ENCODE data around the gene TNS2.
A peak's percentile ranks its signal among the peaks of the same experiment; 100 is the strongest.

The TNS2 gene

DNA sequence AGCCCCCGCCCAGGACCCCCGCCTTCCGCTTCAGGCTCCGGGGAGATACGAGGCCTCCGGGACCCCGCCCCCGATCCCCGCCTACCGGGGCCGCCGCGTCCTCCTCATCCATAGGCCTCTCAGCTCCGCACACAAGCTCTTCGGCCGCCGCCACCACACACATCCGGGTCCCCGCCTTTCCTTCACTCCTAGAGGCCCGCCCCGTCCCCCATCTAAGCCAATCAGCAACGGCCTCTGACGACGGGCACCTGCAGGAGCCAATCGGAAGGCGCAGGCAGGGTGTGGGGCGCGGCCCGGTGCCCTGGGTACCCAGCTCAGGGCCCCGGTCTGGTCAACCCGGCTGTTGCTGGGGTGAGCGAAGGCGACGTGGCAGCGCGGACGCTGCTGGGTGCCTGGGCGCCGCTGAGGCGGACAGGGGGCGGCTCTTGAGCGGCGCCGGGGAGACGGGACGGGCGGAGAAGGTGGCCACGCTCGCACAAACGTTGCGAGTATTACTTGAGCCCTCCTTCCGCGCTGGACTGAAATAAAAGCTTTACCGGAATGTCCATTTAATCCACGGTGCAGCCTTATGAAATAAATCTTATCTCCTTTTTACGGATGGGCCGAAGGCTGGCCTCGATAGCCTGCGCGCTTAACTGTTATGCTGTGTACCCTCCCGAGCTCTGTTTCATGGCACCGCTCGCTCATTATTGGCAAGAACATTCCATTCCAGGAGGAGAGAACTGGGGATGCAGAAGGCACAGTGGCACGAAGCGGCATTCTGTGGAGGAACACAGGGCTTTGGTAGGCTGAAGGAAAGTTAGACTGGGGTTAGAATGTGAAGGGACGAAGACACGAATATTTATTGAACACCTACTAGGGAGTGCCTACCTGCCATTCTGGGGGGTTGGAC lies 29.6 kb downstream of the TNS2 start, which contains the start of gene SPRYD3:
TSS of gene SPRYD3 (minus strand) at position 165 of the 892 bp plus-strand sequence. CDS start at position 108, 57 bp downstream.
- H3K27me3 ChIP-seq (ENCODE audit: insufficient read depth, low read depth, severe bottlenecking), result no peaks in the 10 kb centered on the region
- TF ChIP-seq, protein P1, sequence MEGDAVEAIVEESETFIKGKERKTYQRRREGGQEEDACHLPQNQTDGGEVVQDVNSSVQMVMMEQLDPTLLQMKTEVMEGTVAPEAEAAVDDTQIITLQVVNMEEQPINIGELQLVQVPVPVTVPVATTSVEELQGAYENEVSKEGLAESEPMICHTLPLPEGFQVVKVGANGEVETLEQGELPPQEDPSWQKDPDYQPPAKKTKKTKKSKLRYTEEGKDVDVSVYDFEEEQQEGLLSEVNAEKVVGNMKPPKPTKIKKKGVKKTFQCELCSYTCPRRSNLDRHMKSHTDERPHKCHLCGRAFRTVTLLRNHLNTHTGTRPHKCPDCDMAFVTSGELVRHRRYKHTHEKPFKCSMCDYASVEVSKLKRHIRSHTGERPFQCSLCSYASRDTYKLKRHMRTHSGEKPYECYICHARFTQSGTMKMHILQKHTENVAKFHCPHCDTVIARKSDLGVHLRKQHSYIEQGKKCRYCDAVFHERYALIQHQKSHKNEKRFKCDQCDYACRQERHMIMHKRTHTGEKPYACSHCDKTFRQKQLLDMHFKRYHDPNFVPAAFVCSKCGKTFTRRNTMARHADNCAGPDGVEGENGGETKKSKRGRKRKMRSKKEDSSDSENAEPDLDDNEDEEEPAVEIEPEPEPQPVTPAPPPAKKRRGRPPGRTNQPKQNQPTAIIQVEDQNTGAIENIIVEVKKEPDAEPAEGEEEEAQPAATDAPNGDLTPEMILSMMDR (IDR thresholded peaks at IDR 0.05; ENCODE audit: low read depth, low read length), result no peak
- H3K36me3 ChIP-seq, result peaks cover 9% of the 10 kb centered on the region; the same call in 1 of the 2 replicates
- peak within 1 kb of the TSS; percentile 82 for H3K27ac ChIP-seq
- DNase-seq, result peak; percentile 98
- H3K4me3 ChIP-seq (ENCODE audit: low read depth, low read length), result peak within 1 kb of the TSS; percentile 66
- peaks cover 3% of the 10 kb centered on the region for H3K9me3 ChIP-seq (ENCODE audit: severe bottlenecking)

DNA sequence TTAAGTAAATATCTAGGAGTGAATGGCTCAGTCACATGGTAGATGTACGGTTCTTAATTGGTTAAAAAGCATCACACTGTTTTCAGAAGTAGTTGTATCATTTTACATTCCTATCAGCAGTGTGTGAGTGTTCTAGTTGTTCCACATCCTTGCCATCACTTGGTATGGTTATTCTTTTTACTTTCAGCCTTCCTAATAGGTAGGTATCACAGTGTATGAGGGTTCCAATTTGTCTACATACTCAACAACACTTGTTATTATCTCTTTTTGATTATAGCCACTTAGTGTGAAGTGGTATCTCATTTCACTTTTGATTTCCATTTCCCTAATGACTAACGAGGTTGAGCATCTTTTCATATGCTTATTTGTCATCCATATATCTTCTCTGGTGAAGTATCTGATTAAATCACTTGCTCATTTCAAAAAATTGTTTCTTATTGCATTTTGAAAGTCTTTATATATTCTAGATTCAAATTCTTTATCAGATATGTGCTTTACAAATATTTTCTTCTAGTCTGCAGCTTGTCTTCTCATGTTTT lies 32.8 kb downstream of the TNS2 start:
- H3K9me3 ChIP-seq (ENCODE audit: severe bottlenecking), result peaks cover 3% of the 10 kb centered on the region
- TF ChIP-seq, protein P1 (IDR thresholded peaks at IDR 0.05; ENCODE audit: low read depth, low read length), result no peak
- H3K27ac ChIP-seq, result no peak overlapping the region
- H3K27me3 ChIP-seq (ENCODE audit: insufficient read depth, low read depth, severe bottlenecking), result no peaks in the 10 kb centered on the region
- DNase-seq, result no peak
- H3K36me3 ChIP-seq, result no peaks in the 10 kb centered on the region
- H3K4me3 ChIP-seq (ENCODE audit: low read depth, low read length), result no peak overlapping the region

DNA sequence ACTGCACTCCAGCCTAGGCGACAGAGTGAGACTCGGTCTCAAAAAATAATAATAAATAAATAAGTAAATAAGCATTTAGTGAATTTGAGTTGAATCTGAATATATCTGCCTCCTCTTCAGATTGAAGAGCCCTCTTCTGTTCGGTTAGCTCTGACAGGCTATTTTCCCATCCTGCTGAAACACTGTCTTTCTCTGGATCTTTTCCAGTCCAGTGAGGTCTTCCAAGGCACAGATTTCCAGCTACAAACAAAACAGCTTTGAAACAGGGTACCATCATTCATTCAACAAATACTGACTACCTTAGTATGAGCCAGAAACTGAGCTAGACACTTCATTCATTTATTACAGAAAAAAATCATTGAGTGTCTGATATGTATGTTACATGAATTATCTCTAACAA lies 36.5 kb downstream of the TNS2 start:
- TF ChIP-seq, protein P1 (IDR thresholded peaks at IDR 0.05; ENCODE audit: low read depth, low read length), result no peak
- no peak for DNase-seq
- peaks cover 3% of the 10 kb centered on the region for H3K9me3 ChIP-seq (ENCODE audit: severe bottlenecking)
- no peak overlapping the region; the same call in 1 of the 2 replicates for H3K4me3 ChIP-seq (ENCODE audit: low read depth, low read length)
- no peaks in the 10 kb centered on the region for H3K27me3 ChIP-seq (ENCODE audit: insufficient read depth, low read depth, severe bottlenecking)
- no peaks in the 10 kb centered on the region for H3K36me3 ChIP-seq
- peak overlapping the region; percentile 44 for H3K27ac ChIP-seq

DNA sequence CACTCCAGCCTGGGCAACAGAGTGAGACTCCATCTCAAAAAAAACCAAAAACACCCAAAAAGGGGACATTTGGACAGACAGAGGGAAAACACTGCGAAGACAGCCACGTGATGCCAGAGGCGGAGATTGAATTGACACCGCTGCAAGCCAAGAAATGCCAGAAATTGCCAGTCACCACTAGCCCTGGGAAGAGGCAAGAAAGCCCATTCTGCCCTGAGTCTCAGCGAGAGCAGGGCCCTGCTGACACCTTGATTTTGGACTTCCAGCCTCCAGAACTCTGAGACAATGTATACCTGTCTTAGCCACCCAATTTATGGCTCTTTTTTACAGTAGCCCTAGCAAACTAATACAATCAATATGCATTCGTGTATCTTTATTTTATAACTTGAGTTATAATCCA lies 40.2 kb downstream of the TNS2 start:
- TF ChIP-seq, protein P1 (IDR thresholded peaks at IDR 0.05; ENCODE audit: low read depth, low read length), result no peak
- H3K4me3 ChIP-seq (ENCODE audit: low read depth, low read length), result no peak overlapping the region
- no peaks in the 10 kb centered on the region for H3K36me3 ChIP-seq
- no peak for DNase-seq
- H3K9me3 ChIP-seq (ENCODE audit: severe bottlenecking), result no peaks in the 10 kb centered on the region
- H3K27me3 ChIP-seq (ENCODE audit: insufficient read depth, low read depth, severe bottlenecking), result no peaks in the 10 kb centered on the region
- no peak overlapping the region for H3K27ac ChIP-seq

DNA sequence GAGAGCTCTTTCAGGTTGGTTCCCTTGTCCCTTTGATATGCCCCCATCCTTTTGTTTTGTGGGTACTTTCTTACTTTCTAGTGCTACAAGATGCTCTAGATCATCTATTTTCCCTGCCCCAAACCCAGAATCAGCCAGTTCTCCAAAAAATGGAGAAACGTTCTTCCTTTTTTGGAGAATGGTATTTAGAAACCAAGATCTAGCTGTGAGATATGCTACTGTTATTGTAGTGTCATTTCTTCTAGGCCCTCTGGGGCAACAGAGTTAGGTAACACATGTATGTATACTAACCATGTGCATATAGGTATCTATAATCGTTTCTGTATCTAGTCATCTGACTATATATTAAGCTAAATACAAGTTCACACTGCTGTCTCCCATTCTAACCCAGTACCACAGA lies 40.7 kb downstream of the TNS2 start:
- H3K27me3 ChIP-seq (ENCODE audit: insufficient read depth, low read depth, severe bottlenecking), result no peaks in the 10 kb centered on the region
- no peaks in the 10 kb centered on the region for H3K36me3 ChIP-seq
- H3K4me3 ChIP-seq (ENCODE audit: low read depth, low read length), result no peak overlapping the region
- no peak for DNase-seq
- H3K27ac ChIP-seq, result no peak overlapping the region
- no peaks in the 10 kb centered on the region for H3K9me3 ChIP-seq (ENCODE audit: severe bottlenecking)
- TF ChIP-seq, protein P1 (IDR thresholded peaks at IDR 0.05; ENCODE audit: low read depth, low read length), result no peak

Data from WERI-Rb-1 (cell line).